IPS-15b (cell line): ENCODE data around the gene SARS2.
A peak's percentile ranks its signal among the peaks of the same experiment; 100 is the strongest.
"Not testable (repeated sequence)": the region's sequence is repeated elsewhere in the genome, so short reads cannot be mapped to it uniquely, and the experiment has no call there.

Source experiments
- H3K27me3 ChIP-seq: one replicate; pipeline ENCODE4 v1.6.1; 2013; ENCODE audit warnings: low read length; ENCODE audit not compliant: control insufficient read depth, insufficient read depth
- H3K36me3 ChIP-seq: one replicate; pipeline ENCODE4 v1.6.1; 2013; ENCODE audit warnings: low read length; ENCODE audit not compliant: control insufficient read depth, insufficient read depth
- H3K4me1 ChIP-seq: one replicate; pipeline ENCODE4 v1.6.1; 2013; ENCODE audit warnings: mild to moderate bottlenecking, low read length; ENCODE audit not compliant: control insufficient read depth, insufficient read depth
- H3K4me3 ChIP-seq: one replicate; pipeline ENCODE4 v1.5.1; 2013; ENCODE audit warnings: low read depth, low read length
- H3K9ac ChIP-seq: one replicate; pipeline ENCODE4 v1.6.1; 2013; ENCODE audit warnings: low read depth, mild to moderate bottlenecking, low read length
- H3K9me3 ChIP-seq: one replicate; pipeline ENCODE4 v1.6.1; 2013; ENCODE audit warnings: mild to moderate bottlenecking, low read length; ENCODE audit not compliant: control insufficient read depth, insufficient read depth

Gene SARS2

GRCh38 chr19:38898788-38899446 lies 31.6 kb downstream of the SARS2 start:
- Histone ChIP-seq H3K36me3 (no peaks in the 10 kb centered on the region), H3K9ac (no peak overlapping the region), H3K4me3 (peak overlapping the region; percentile 85), H3K4me1 (peaks cover 6% of the 10 kb centered on the region), H3K9me3 (no peaks in the 10 kb centered on the region), H3K27me3 (peaks cover 14% of the 10 kb centered on the region)

- H3K4me3 ChIP-seq = no peak overlapping the region
- no peaks in the 10 kb centered on the region for H3K4me1 ChIP-seq
- H3K9me3 ChIP-seq = no peaks in the 10 kb centered on the region
- H3K27me3 ChIP-seq = peaks cover 14% of the 10 kb centered on the region
- no peak overlapping the region for H3K9ac ChIP-seq
- no peaks in the 10 kb centered on the region for H3K36me3 ChIP-seq
Measured at GRCh38 chr19:38894968-38895367, 35.6 kb downstream of the SARS2 start.

- peaks cover 6% of the 10 kb centered on the region for H3K27me3 ChIP-seq
- H3K4me1 ChIP-seq = no peaks in the 10 kb centered on the region
- H3K4me3 ChIP-seq = no peak overlapping the region
- no peaks in the 10 kb centered on the region for H3K9me3 ChIP-seq
- no peaks in the 10 kb centered on the region for H3K36me3 ChIP-seq
- no peak overlapping the region for H3K9ac ChIP-seq
Measured at GRCh38 chr19:38893341-38893771, 37.2 kb downstream of the SARS2 start.

- H3K4me3 ChIP-seq = no peak overlapping the region
- H3K27me3 ChIP-seq = peaks cover 1% of the 10 kb centered on the region
- no peaks in the 10 kb centered on the region for H3K36me3 ChIP-seq
- H3K9ac ChIP-seq = no peak overlapping the region
- H3K9me3 ChIP-seq = no peaks in the 10 kb centered on the region
- no peaks in the 10 kb centered on the region for H3K4me1 ChIP-seq
Measured at GRCh38 chr19:38892841-38893240, 37.7 kb downstream of the SARS2 start.

GRCh38 chr19:38891771-38892170 lies 38.8 kb downstream of the SARS2 start:
- Histone ChIP-seq H3K36me3 (no peaks in the 10 kb centered on the region), H3K4me1 (no peaks in the 10 kb centered on the region), H3K9me3 (no peaks in the 10 kb centered on the region), H3K27me3 (no peaks in the 10 kb centered on the region), H3K9ac (no peak overlapping the region), H3K4me3 (no peak overlapping the region)

- Histone ChIP-seq H3K4me3 (no peak overlapping the region), H3K4me1 (no peaks in the 10 kb centered on the region), H3K9ac (no peak overlapping the region), H3K9me3 (no peaks in the 10 kb centered on the region), H3K27me3 (no peaks in the 10 kb centered on the region), H3K36me3 (no peaks in the 10 kb centered on the region)
Measured at GRCh38 chr19:38890686-38891085, 39.9 kb downstream of the SARS2 start.

- no peaks in the 10 kb centered on the region for H3K9me3 ChIP-seq
- no peaks in the 10 kb centered on the region for H3K4me1 ChIP-seq
- no peaks in the 10 kb centered on the region for H3K27me3 ChIP-seq
- H3K36me3 ChIP-seq = no peaks in the 10 kb centered on the region
- H3K4me3 ChIP-seq = no peak overlapping the region
- H3K9ac ChIP-seq = no peak overlapping the region
Measured at GRCh38 chr19:38889803-38890202, 40.8 kb downstream of the SARS2 start.

GRCh38 chr19:38888876-38889275 lies 41.7 kb downstream of the SARS2 start:
- no peaks in the 10 kb centered on the region for H3K9me3 ChIP-seq
- H3K9ac ChIP-seq = no peak overlapping the region
- no peaks in the 10 kb centered on the region for H3K4me1 ChIP-seq
- H3K27me3 ChIP-seq = no peaks in the 10 kb centered on the region
- no peaks in the 10 kb centered on the region for H3K36me3 ChIP-seq
- H3K4me3 ChIP-seq = no peak overlapping the region

- H3K36me3 ChIP-seq, H3K27me3 ChIP-seq, H3K4me3 ChIP-seq, H3K4me1 ChIP-seq, H3K9ac ChIP-seq, H3K9me3 ChIP-seq: not testable (repeated sequence)
Measured at GRCh38 chr19:38884691-38885090, 45.9 kb downstream of the SARS2 start.

- Histone ChIP-seq H3K36me3 (no peaks in the 10 kb centered on the region), H3K9me3 (no peaks in the 10 kb centered on the region), H3K4me3 (no peak overlapping the region), H3K27me3 (no peaks in the 10 kb centered on the region), H3K9ac (no peak overlapping the region), H3K4me1 (no peaks in the 10 kb centered on the region)
Measured at GRCh38 chr19:38883286-38883685, 47.3 kb downstream of the SARS2 start.

GRCh38 chr19:38880882-38881609 lies 49.5 kb downstream of the SARS2 start:
- Histone ChIP-seq H3K27me3 (no peaks in the 10 kb centered on the region), H3K4me1 (peaks cover 3% of the 10 kb centered on the region), H3K36me3 (no peaks in the 10 kb centered on the region), H3K9me3 (no peaks in the 10 kb centered on the region), H3K4me3 (no peak overlapping the region), H3K9ac (no peak overlapping the region)
